HG03196 (cell line): ENCODE results near the gene SLC39A9.
A peak's percentile ranks its signal among the peaks of the same experiment; 100 is the strongest.
"Not testable (repeated sequence)": the region's sequence is repeated elsewhere in the genome, so short reads cannot be mapped to it uniquely, and the experiment has no call there.

ENCODE experiments used
- ATAC-seq: cut with Tn5 transposase; IDR thresholded peaks from one replicate; pipeline ENCODE4 v1.9.1; 2021; ENCODE audit not compliant: unreplicated experiment

Gene SLC39A9

DNA sequence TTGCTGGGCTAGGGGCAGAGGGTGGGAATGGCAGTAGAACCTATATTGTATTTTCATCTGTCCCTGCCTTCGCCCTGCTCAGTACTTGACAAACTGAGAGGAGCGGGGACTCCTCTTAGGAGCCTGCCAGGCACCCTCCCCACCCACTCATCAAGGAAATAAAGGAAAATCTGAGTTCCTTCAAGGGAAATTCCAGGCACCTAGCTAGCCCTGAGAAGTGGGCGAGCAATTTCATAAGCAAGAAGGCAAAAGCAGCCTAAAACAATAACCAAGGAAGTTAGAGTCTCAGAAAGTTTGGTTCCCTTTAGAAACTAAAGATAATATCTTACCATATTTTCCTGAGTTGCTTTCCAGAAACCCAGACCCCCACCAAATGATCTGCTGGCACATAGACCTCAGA is 75.5 kb downstream of the SLC39A9 start:
- ATAC-seq: no peak

DNA sequence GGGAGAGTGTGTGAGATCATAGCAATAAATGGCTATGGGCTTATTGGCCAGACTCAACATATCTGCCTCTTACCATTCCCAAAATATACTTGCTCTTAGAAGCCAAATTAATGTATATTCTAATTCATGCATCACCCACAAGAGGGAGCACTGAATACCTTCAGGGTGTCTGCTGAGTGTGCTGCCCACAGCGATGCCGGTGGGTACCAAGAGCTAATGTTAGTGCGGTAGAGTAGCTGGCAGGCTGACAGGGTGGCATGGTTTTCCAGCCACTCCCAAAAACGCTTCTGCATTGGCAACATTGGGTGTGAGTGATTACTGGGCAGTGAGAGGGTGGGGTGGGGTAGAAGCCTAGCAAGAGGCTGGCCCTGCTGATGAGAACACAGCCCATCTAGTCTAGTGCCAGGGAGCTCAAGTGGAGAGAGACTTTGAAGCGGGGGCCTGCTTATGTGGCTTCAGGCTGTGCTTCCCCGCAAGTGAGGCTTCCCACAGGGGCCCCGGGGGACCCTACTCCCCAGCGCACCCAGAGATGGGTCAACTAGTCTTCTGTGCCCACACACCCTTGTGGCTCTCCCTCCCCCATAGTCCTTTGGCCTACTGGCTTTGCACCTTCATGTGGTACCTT is 76.8 kb downstream of the SLC39A9 start:
- no peak for ATAC-seq

DNA sequence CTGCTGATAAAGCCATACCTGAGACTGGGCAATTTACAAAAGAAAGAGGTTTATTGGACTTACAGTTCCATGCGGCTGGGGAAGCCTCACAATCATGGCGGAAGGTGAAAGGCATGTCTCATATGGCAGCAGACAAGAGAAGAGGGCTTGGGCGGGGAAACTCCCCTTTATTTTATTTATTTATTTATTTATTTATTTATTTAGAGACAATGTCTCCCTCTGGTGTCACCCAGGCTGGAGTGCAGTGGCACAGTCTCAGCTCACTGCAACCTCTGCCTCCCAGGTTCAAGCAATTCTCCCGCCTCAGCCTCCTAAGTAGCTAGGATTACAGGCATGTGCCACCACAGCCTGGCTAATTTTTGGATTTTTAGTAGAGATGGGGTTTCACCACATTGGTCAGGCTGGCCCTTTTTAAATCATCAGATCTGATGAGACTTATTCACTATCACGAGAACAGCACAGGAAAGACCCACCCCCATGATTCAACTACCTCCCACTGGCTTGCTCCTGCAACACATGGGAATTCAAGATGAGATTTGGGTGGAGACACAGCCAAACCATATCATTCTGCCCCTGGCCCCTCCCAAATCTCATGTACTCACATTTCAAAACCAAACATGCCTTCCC is 78.4 kb downstream of the SLC39A9 start:
- not testable (repeated sequence) for ATAC-seq

DNA sequence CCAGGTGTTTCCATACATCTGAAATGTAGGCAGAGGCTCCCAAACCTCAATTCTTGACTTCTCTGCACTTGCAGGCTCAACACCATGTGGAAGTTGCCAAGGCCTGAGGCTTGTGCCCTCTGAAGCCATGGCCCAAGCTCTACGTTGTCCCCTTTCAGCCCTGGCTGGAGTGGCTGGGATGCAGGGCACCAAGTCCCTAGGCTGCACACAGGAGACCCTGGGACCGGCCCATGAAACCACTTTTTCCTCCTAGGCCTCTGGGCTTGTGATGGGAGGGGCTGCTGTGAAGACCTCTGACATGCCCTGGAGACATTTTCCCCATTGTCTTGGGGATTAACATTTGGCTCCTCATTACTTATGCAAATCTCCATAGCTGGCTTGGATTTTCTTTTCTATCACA is 79.6 kb downstream of the SLC39A9 start:
- not testable (repeated sequence) for ATAC-seq

DNA sequence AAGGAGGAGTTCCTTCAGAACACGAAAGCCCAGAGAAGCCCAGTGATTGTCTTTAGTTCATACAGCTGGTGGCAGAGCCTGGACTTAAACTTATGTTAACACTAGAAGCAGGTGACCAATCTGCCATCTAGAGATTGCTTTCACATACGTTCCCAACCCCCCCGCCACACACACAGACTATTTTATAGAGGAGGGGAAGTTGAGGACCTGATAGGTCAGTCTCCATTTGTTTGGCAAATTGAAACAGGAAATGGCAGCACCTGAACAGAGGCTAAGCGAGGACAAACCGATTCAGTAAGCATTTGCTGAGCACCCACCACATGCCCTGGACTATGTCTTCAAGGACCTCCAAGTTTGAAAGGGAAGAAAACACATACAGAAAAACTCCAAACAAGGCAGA is 81.2 kb downstream of the SLC39A9 start:
- no peak for ATAC-seq

DNA sequence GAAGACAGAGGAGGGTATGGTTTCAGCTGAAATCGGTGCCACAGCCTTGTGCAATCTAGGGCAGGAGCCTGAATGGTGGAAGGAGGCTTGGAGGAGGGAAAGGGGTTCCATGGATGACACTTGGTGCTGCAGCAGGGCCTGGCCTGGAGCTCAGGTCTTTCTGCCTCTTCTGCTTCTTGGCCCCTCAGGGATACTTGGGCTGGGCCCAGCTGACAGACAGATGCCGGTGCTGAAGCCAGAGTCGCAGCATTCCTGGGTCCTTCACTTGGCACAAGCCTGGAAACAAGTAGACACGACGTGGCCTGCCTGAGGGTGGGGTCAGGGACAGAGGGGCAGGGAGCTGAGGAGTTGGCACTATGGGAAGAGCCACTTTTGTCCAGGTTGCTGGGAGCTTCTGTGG is 81.6 kb downstream of the SLC39A9 start:
- ATAC-seq: no peak

DNA sequence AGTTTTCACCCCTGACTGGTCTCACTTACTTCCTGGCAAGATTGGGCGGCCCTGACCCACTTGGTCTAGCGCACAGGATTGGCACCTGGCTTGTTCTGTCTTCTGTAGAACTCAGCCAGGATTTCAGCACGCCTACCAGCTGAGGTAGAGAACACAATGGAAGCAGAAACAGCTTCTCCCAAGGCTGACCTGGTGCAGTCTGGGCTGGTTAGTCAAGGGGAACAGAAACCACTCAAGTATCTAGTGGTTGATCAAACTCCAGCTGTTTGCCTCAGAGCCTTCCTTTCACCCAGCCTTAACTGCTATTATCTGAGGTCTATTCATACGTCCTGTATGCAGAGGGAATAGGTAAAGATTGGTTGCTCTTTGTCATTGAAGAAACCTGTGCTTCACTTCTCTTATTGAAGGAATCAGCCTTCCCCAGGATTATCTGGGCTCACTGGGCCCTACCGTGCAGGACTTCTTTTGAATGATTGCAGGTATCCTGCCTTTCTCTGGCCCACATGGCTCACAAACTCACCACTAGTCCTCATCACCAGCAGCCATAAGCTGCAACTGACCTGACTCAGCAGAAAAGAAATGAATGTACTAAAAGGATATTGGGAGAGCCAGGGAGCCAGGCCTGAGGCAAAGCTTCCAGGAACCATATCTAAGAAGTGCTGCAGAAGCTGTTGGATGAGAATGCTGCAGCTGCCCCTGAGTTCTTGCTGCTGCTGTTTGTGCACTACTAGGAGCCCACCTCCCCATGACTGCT is 83.5 kb downstream of the SLC39A9 start:
- ATAC-seq: peak; percentile 77

DNA sequence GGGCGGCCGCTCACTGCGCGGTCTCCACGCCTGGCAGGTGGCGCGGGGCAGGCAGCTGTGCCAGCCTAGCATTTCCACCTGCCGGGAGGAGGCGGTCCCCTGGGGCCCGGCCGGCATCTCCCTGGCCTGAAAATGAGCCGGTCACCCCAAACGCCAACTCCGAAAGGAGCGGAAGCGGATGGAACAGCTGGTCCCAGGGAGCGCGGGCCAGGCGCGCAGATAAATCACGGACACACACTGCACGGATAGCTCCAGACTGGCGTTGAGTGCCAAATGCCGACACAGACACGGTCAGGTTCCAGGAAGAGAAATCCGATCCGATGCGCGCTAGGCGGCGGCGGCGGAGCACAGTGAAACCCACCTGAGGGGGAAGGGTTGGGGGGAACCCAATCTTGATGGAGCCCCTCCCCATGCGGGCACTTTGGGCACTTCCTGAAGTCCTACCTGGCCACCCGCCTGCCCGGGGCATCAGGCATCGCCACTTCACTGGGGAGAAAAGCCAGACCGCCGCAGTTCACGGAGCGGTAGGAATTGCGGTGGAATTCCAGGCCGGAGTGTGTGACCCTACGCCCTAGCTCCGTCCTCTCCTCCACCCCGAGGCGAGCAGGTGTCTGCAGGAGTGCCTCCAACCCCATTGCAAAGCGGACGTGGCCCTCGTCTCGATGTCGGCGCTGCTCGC is 85.4 kb downstream of the SLC39A9 start:
- ATAC-seq: no peak

DNA sequence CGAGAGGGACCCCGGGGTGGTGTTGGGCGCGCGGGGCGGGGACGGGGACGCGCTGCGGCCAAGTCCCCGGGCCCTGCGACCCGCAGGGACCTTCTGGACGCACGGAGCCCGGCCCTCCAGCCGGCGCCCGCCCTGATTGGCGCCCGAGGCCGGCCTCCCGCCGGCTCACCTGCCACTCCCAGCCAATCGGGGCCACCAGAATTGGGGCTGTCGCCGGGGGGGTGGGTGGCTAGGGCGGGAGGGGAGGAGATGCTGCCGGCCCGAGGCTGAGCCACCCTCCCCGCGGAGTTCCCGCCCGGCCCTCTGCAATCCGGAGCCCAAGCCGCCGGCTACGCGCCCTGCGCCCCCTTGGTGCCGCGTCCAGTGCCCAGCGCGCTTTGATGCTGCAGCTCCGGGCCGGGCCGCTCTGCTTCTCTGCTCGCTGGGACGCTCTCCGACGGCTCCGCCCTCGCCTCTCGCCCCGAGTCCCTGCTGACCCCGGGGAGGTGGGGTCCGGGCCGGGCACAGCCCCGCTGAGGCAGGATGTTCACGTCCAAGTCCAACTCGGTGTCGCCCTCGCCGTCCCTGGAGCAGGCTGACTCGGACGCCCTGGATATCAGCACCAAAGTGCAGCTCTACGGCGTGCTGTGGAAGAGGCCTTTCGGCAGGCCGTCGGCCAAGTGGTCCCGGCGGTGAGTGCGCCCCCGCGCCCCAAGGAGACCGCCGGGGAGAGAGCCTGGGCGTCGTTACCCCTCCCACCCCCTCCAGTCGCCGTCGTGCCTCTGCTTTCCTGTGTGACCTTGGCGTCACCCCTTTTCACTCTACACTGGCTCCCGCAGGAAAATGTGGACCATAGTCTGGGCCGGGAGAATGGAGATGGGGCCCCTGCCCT is 86.2 kb downstream of the SLC39A9 start, which contains the start of gene PLEKHD1:
PLEKHD1 (plus strand) TSS at position 285 of the 871 bp plus-strand sequence; CDS start at position 523, 238 bp downstream.
- ATAC-seq: no peak

DNA sequence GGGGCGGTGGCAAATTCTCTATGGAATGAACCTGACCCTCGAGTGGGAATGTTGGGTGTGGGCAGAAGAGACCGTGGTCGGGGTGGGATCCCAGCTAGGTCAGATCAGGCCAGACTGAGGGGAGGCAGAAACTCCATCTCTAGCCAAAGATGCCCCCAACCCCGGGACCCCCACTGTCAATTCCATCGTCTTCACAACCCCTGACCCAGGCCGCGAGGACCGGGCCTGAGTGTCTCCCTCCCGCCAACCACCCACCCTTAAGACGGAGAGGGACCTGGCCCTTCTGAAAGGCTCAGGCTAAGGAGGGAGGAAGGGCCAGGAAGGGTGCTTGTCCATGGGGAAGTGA is 86.8 kb downstream of the SLC39A9 start:
- ATAC-seq: no peak

DNA sequence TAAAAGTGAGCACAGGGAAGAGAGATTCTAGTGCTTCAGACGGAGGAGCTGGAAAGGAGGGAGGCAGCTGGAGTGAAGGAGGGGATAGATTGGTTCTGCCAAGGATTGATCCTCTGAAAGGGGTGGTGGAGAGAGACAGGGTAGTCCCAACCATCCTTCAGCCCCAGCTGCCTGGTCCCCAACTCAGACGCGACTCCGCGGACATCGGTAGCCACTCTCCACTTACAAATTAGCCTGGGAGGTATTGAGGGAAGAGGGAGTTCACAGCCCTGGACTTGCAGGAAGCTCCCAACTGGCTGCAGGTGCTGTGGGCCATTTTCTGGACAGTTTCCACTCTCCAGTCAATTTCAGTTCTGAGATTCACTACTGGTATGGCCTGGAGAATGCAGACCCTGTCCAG is 87.2 kb downstream of the SLC39A9 start:
- ATAC-seq: no peak

DNA sequence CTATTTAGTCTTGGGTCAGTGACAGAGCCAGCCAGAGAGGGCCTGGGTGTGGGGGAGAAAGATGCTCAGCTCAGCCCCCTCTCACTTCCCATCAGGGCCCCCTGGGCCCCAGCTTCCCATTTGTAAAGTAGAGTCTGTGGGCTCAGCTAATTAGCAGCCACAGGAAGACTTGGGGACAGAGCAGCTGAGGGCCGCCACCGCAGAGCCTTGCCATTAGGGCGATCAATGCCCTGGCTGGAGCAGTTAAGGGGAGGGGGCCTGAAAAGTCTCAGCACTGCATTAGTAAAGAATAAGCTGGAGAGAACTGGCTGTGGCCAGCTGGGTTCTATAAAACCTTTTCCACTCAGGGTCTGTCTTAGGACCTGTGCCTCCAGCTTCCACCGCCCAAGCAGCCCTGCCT is 88.7 kb downstream of the SLC39A9 start:
- no peak for ATAC-seq

DNA sequence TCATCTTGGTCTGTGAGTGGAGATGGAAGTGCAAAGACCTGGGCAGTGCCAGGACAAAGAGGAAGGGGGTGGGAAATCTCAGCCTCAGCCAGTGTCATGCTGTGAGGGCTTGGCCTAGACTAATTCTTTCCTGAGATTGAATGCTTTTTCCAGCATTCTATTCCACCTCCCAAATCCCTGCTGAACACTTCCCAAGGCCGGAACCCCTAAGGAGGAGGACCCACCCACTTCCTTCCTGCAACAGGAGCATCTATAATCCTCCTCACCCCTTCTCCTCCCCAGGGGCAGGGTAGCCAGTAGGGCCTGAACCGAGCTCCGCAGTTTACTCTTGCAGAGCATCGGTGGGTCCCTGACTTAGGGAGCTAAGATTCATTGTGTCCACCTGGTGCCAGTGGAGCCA is 89.3 kb downstream of the SLC39A9 start:
- ATAC-seq: no peak

DNA sequence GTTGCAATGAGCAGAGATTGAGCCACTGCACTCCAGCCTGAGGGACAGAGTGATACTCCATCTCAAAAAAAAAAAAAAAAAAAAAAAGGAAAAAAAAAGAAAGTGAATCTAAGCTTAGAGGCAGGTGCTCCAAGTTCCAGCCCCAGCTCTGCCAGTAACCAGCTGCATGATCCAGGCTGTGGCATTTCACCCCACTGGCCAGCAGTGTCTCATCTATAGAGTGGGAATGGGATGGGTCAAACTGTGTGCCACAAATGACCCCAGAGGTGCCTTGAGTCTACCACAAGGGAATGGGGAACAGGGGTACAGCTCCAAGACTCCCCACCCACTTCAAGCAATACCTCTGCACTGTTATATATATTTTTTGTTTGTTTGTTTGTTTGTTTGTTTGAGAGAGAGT is 91.0 kb downstream of the SLC39A9 start:
- no peak for ATAC-seq

DNA sequence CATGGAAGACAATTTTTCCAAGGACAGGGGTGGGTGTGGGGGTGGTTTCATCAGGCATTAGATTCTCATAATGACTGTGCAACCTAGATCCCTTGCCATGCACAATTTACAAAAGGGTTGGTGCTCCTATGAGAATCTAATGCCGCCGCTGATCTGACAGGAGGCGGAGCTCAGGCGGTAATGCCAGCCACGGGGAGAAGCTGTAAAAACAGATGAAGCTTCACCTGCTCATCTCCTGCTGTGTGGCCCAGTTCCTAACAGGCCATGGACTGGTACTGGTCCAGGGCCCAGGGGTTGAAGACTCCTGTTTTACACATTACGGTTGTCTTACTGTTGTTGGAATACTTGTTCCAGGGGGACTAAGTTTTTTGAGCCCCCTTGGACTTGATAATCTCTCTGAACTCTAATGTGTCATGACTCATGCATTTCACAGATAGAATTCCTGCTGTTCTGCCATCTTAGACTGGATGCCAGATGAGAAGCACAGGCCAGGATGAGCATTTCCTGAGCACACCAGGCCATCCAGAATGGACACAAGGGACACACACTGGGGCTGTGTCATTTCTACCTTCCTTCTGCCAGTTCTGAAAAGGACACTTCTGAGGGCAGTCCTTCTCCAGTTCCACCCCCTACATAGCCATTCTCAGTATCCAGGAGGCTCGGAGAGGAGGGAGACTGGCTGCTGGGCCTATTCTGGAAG is 91.9 kb downstream of the SLC39A9 start:
- no peak for ATAC-seq

DNA sequence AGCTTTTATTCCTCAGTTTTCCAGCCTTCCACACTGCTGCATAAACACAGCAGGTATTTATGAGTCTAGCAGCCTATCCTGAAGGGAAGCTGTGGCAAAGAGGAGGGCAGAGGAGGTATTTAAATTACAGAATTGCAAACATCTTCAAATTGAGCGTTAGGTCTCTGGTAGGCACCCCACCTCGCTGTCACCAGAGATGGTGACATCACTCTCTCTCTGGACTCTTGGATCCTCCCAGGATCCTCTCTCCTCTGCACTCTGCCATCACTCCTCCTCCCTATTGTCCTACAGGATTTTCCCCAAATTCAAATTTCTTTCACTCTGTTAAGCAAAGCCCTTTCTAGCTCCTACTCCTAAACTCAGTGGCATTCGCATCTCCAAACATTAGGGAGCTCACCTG is 92.7 kb downstream of the SLC39A9 start:
- ATAC-seq: no peak

DNA sequence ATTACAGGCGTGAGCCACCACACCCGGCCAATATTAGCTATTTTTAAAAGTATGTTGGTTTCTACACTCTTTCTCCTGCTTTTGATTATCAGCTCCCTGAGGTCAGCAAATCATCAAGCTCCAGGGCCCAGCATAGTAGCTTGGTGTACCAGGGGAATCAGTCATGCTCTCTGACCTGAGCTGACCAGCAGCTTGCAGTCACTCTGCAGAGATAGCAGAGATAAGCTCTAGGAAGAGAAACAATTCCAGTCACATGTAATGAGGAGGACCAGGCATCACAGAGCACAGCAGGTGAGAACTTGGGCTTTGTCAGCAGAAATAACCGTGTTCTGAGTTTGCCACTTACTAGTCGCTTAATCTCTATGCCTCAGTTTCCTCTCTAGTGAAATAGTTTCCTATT is 94.5 kb downstream of the SLC39A9 start:
- no peak for ATAC-seq

DNA sequence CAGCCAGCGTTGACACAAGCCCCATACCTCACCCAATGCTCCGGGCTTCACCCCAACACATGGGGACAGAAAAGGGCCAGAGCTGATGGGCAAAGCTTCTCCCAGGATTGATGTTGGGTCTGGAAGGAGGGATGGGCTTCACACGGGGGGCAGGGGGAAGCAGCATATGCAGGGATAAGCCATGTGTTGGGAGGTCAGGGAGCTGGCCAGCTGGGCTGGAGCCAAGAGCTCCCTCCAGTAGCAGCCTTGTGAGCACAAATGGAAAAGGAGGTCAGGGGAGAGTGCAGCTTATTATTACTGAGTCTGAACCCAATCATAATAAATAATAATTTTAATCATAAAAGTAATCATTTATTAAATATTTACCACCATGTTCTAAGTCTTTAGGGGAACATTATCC is 95.3 kb downstream of the SLC39A9 start:
- ATAC-seq: no peak

DNA sequence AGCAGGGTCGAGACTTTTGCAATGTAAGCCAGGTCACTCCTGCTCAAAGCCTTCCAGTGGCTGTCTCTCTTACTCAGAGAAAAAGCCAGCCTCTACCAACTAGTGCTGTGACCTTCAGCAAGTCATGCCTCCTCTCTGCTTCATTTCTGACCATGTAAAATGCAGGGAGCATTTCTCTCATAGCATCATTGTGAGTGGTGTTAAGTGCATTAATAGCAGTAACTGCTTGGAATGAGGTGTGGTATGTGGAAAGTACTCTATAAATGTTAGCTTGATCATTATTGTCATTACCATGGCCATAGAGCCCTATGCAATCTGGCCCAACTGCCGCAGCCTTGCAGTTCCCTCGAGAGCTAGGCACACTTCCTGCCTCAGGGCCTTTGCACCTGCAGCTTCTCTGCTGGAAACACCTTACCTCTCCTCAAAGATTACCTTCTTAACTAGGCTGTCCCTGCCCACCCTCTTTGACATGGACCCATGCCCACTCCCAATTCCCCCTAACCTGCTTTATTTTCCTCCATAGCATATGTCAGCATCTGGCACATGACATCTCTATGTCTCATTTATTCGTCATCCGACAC is 96.9 kb downstream of the SLC39A9 start:
- no peak for ATAC-seq

DNA sequence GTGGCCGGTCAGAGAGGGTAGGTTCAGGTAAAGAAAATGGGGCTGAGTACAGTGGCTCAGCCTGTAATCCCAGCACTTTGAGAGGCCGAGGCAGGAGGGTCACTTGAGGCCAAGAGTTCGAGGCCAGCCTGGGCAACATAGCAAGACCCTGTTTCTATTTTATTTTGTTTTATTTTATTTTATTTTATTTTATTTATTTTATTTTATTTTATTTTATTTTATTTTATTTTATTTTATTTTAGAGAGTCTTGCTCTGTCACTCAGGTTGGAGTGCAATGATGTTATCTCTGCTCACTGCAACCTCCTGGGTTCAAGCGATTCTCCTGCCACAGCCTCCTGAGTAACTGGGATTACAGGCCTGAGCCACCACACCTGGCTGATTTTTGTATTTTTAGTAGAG is 99.4 kb downstream of the SLC39A9 start:
- not testable (repeated sequence) for ATAC-seq
